Esophagus squamous epithelium (tissue), 4 donors: Measurements from ENCODE around the gene GNAI1.

Source experiments
- POLR2A ChIP-seq, 4 donors: fragments of 450-650 bp; IDR thresholded peaks; one replicate each; pipeline ENCODE4 v1.6.1; 2017; ENCODE audit warnings: antibody characterized with exemption in 4 of 4, mild to moderate bottlenecking in 4 of 4, moderate library complexity in 3 of 4
- TF ChIP-seq, protein P1 (sequence below), 6 experiments: fragments of 450-650 bp in 4 of 6; fragments of 200-600 bp in 2 of 6; sonication (generic) in 2 of 6; IDR thresholded peaks; one replicate each; pipeline ENCODE4 v1.5.1; 2016 to 2019; ENCODE audit warnings: antibody characterized with exemption in 6 of 6, mild to moderate bottlenecking in 4 of 6, moderate library complexity in 4 of 6

DNA sequence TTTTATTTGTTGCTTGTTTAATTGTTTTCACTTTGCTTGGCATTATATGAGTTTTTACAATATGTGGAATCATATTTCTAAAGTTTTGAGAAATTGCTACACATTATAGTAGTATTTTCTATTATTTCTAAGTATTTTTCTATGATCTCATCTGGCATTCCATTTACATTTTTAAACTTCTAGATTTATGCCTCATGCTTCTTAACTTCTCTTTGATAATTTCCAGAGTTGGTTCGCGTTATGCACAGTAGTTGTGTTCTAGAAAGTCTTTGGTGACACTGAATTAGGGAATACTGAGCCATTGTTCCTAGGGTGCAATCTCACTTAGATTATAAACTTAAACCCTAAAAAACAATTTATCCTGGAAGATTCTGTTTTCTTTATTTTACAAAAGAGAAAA is 129.2 kb downstream of the GNAI1 start:
- TF ChIP-seq, protein P1, sequence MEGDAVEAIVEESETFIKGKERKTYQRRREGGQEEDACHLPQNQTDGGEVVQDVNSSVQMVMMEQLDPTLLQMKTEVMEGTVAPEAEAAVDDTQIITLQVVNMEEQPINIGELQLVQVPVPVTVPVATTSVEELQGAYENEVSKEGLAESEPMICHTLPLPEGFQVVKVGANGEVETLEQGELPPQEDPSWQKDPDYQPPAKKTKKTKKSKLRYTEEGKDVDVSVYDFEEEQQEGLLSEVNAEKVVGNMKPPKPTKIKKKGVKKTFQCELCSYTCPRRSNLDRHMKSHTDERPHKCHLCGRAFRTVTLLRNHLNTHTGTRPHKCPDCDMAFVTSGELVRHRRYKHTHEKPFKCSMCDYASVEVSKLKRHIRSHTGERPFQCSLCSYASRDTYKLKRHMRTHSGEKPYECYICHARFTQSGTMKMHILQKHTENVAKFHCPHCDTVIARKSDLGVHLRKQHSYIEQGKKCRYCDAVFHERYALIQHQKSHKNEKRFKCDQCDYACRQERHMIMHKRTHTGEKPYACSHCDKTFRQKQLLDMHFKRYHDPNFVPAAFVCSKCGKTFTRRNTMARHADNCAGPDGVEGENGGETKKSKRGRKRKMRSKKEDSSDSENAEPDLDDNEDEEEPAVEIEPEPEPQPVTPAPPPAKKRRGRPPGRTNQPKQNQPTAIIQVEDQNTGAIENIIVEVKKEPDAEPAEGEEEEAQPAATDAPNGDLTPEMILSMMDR (IDR thresholded peaks at IDR 0.05): no peak
- no peak for TF ChIP-seq POLR2A (IDR thresholded peaks at IDR 0.05)
